ENCODE measurements around the gene RPS5. TPM values are rescaled to one million over a fixed set of nuclear protein-coding genes. Genes with fewer than 3 reads are reported as not detected.
"Not testable (repeated sequence)": the region's sequence is repeated elsewhere in the genome, so short reads cannot be mapped to it uniquely, and the experiment has no call there.

Gene RPS5
- total RNA-seq: 1,223 TPM

- ATAC-seq: peak; percentile 94
Observed at GRCh38 chr19:58386576-58387337, at the start of gene RPS5. Gene RPS5, plus strand, starts transcription at chr19:58387269. Its CDS starts 869 bp downstream, at chr19:58388138.

GRCh38 chr19:58338336-58338735 is 48.7 kb upstream of the RPS5 start:
- ATAC-seq: no peak

- peak; percentile 7 for ATAC-seq
Observed at GRCh38 chr19:58338825-58339558, 48.1 kb upstream of the RPS5 start.

GRCh38 chr19:58345558-58345957 is 41.5 kb upstream of the RPS5 start:
- ATAC-seq: no peak

GRCh38 chr19:58346961-58347929 is 39.8 kb upstream of the RPS5 start:
- peak; percentile 81 for ATAC-seq

GRCh38 chr19:58348080-58348479 is 39.0 kb upstream of the RPS5 start:
- ATAC-seq: not testable (repeated sequence)

- ATAC-seq: no peak
Observed at GRCh38 chr19:58349590-58349989, 37.5 kb upstream of the RPS5 start.

GRCh38 chr19:58350001-58350861 is 36.8 kb upstream of the RPS5 start:
- ATAC-seq: no peak

- no peak for ATAC-seq
Observed at GRCh38 chr19:58350871-58351557, 36.1 kb upstream of the RPS5 start.

GRCh38 chr19:58351558-58351878 is 35.6 kb upstream of the RPS5 start:
- ATAC-seq: no peak

GRCh38 chr19:58351990-58352755 is 34.9 kb upstream of the RPS5 start:
- no peak for ATAC-seq

- ATAC-seq: no peak
Observed at GRCh38 chr19:58352760-58353671, 34.1 kb upstream of the RPS5 start, which contains the start of gene A1BG. Gene A1BG, minus strand, starts transcription at chr19:58353492. Its CDS starts 55 bp downstream, at chr19:58353437.

- ATAC-seq: no peak
Observed at GRCh38 chr19:58353717-58354477, 33.2 kb upstream of the RPS5 start.

GRCh38 chr19:58354478-58355030 is 32.5 kb upstream of the RPS5 start:
- ATAC-seq: no peak

GRCh38 chr19:58355215-58355796 is 31.8 kb upstream of the RPS5 start:
- ATAC-seq: no peak

- ATAC-seq: peak; percentile 5
Observed at GRCh38 chr19:58355908-58356765, 30.9 kb upstream of the RPS5 start.
